Endothelial cell of umbilical vein (primary cell): ENCODE data around the gene APP. TPM values are rescaled to one million over a fixed set of nuclear protein-coding genes. Genes with fewer than 3 reads are reported as not detected.

Experiments
- BruUV-seq: library from RNA; stranded (reverse); fragments of 400-500 nt; replicated peaks from 2 replicates; lab custom pipeline; 2021; lab: Mats Ljungman, UMichigan
- CTCF ChIA-PET: fragments of 300-600, 350-600 bp; sonication (Branson Sonifier 250); formaldehyde crosslinking; loops from one replicate; lab custom pipeline; 2021; ENCODE audit warnings: antibody characterized with exemption, inconsistent platforms; lab: Charles Lee
- POLR2A ChIA-PET: fragments of 300-600, 350-600 bp; sonication (Branson Sonifier 250); formaldehyde crosslinking; loops from one replicate; lab custom pipeline; 2021; ENCODE audit warnings: antibody characterized with exemption, inconsistent platforms; lab: Charles Lee
- DNase-seq: peaks from one replicate; pipeline ENCODE4 v3.0.0-alpha.2; 2011; ENCODE audit warnings: low read depth, low spot score
- FAIRE-seq: peaks from 2 replicates; lab custom pipeline; 2011; peaks lifted over from hg19 to GRCh38; lab: Jason Lieb, UNC
- H2AFZ ChIP-seq: 2 replicates; pipeline ENCODE4 v1.6.0; 2012; ENCODE audit warnings: low read depth, low read length, control low read depth, inconsistent platforms
- H3K27ac ChIP-seq: 2 replicates; pipeline ENCODE4 v1.5.1; 2011; ENCODE audit warnings: low read depth, mild to moderate bottlenecking, control low read depth, low read length, moderate library complexity; ENCODE audit not compliant: insufficient read depth
- H3K27me3 ChIP-seq, 2 experiments: 2 replicates each; pipeline versions ENCODE4 v1.6.0 to v1.6.1; 2011; ENCODE audit warnings: low read length in 2 of 2, mixed read lengths in 1 of 2; ENCODE audit not compliant: control insufficient read depth in 2 of 2, insufficient read depth in 2 of 2
- H3K36me3 ChIP-seq, 2 experiments: 2 replicates in 1 of 2; 3 replicates in 1 of 2; pipeline ENCODE4 v1.5.1; 2011; ENCODE audit warnings: low read length in 2 of 2, mild to moderate bottlenecking in 1 of 2, moderate library complexity in 1 of 2; ENCODE audit not compliant: control insufficient read depth in 2 of 2, insufficient read depth in 2 of 2; ENCODE audit errors: extremely low read depth in 1 of 2
- H3K4me1 ChIP-seq: 3 replicates; pipeline ENCODE4 v1.5.1; 2011; ENCODE audit warnings: mild to moderate bottlenecking, low read length; ENCODE audit not compliant: control insufficient read depth, insufficient read depth; ENCODE audit errors: extremely low read depth
- H3K4me2 ChIP-seq: 2 replicates; pipeline ENCODE4 v1.6.1; 2011; ENCODE audit warnings: low read length, control low read depth, mixed read lengths; ENCODE audit not compliant: insufficient read depth
- H3K4me3 ChIP-seq, 3 experiments: fragments of 200-600 bp in 1 of 3; sonication (generic), shearing (Covaris generic) in 1 of 3; replicated peaks in 1 of 3; 2 replicates each; pipeline ENCODE4 v1.5.1; 2011 to 2016; ENCODE audit warnings: control low read depth in 3 of 3, low read length in 3 of 3, mild to moderate bottlenecking in 2 of 3, inconsistent platforms in 1 of 3, low read depth in 1 of 3, moderate library complexity in 1 of 3; ENCODE audit not compliant: insufficient read depth in 1 of 3
- H3K79me2 ChIP-seq: 2 replicates; pipeline ENCODE4 v1.6.0; 2012; ENCODE audit warnings: low read length, inconsistent platforms; ENCODE audit not compliant: control insufficient read depth, insufficient read depth
- H3K9ac ChIP-seq: replicated peaks from 2 replicates; pipeline ENCODE3; 2011; ENCODE audit warnings: low read length, control low read depth; ENCODE audit not compliant: insufficient read depth; ENCODE audit errors: extremely low read depth
- H3K9me1 ChIP-seq: replicated peaks from 3 replicates; pipeline ENCODE4 v1.6.0; 2011; ENCODE audit warnings: mild to moderate bottlenecking, low read length; ENCODE audit not compliant: control insufficient read depth, insufficient read depth; ENCODE audit errors: extremely low read depth
- H3K9me3 ChIP-seq: replicated peaks from 2 replicates; pipeline ENCODE4 v1.5.1; 2012; ENCODE audit warnings: low read length, inconsistent platforms; ENCODE audit not compliant: control insufficient read depth, insufficient read depth
- H4K20me1 ChIP-seq: replicated peaks from 2 replicates; pipeline ENCODE3; 2011; ENCODE audit warnings: mild to moderate bottlenecking, low read length; ENCODE audit not compliant: control insufficient read depth, insufficient read depth; ENCODE audit errors: extremely low read depth
- CTCF ChIP-seq, 2 donors: IDR thresholded peaks; 1 replicate in 1 of 2; 2 replicates in 1 of 2; pipeline ENCODE4 v1.5.1; 2011; ENCODE audit warnings: low read length in 2 of 2, mild to moderate bottlenecking in 2 of 2, moderate library complexity in 2 of 2, control low read depth in 1 of 2, inconsistent platforms in 1 of 2, low read depth in 1 of 2; ENCODE audit not compliant: insufficient read depth in 1 of 2; ENCODE audit errors: extremely low read depth in 1 of 2
- EZH2 ChIP-seq: IDR thresholded peaks from 2 replicates; pipeline ENCODE4 v1.6.1; 2012; ENCODE audit warnings: borderline replicate concordance, low read depth, mild to moderate bottlenecking, moderate library complexity, low read length, inconsistent platforms; ENCODE audit not compliant: severe bottlenecking
- JUN ChIP-seq: IDR thresholded peaks from 2 replicates; pipeline ENCODE4 v1.6.1; 2011; ENCODE audit warnings: borderline replicate concordance, low read depth; ENCODE audit not compliant: insufficient read length, insufficient read depth
- dilution Hi-C: fragments of 300-500 bp; cut with MboI; formaldehyde crosslinking; loops from one replicate; pipeline ENCODE4 v1.15.0; 2019; ENCODE audit warnings: low sequenced_read_pairs; ENCODE audit not compliant: extremely low pct_ligation_motif_present
- intact Hi-C: fragments of 100-400 bp; cut with micrococcal nuclease; formaldehyde crosslinking; loops from one replicate; pipeline ENCODE4 v1.10.0; 2022
- polyA plus RNA-seq, 4 experiments: library from polyadenylated mRNA; depleted of rRNA in 3 of 4; stranded (reverse) in 3 of 4; unstranded in 1 of 4; fragments of >200 nt; gene quantifications; 2 replicates each; pipeline versions ENCODE4 v1.2.1 to v1.2.3, GENCODE V29; 2011 to 2012; ENCODE audit warnings: missing spikeins in 1 of 4
- total RNA-seq: library from RNA; stranded (reverse); gene quantifications from 2 replicates; pipeline ENCODE4 v1.2.3, GENCODE V29; 2021

The APP gene
- total and polyA plus RNA-seq, 2 donors (not counting 3 experiments of a cell fraction or from before 2014, with no cell fraction given), result 914 to 928 TPM

GRCh38 chr21:26138615-26139257 is 31.8 kb downstream of the APP start:
- DNase-seq, result no peak
- Histone ChIP-seq H3K4me2 (no peak overlapping the region), H3K9me3 (no peaks in the 10 kb centered on the region), H3K4me1 (peaks cover 39% of the 10 kb centered on the region), H2AFZ (no peak overlapping the region), H3K9me1 (no peaks in the 10 kb centered on the region), H3K79me2 (peaks cover 90% of the 10 kb centered on the region), H4K20me1 (peaks cover 8% of the 10 kb centered on the region), H3K36me3 (peaks cover 3% of the 10 kb centered on the region in 2 experiments), H3K27ac (peak overlapping the region; percentile 28), H3K27me3 (no peaks in the 10 kb centered on the region), H3K4me3 (no peak overlapping the region), H3K9ac (no peak overlapping the region)
- dilution Hi-C loops (no loop called here), intact Hi-C loops (no loop called here)
- no TSS peak for BruUV-seq
- no peak for FAIRE-seq
- ChIA-PET POLR2A (no interaction called here), CTCF (no interaction called here)
- TF ChIP-seq JUN (no peak), EZH2 (no peak), CTCF (IDR thresholded peaks at IDR 0.05; ENCODE audit: extremely low read depth in 1 of 2, insufficient read depth in 1 of 2, low read depth in 1 of 2, low read length in 2 of 2) (no peak)
